Coronary artery (tissue), 2 donors: Measurements from ENCODE around the gene RAD50.

Experiments used
- DNase-seq: peaks from one replicate; pipeline ENCODE4 v3.0.0-alpha.2; 2017; ENCODE audit warnings: low spot score
- H3K27ac ChIP-seq, 2 donors: fragments of 200-600 bp; sonication (generic); one replicate each; pipeline ENCODE4 v1.5.1; 2016 to 2019
- H3K4me3 ChIP-seq: fragments of 200-600 bp; sonication (generic); 2 replicates; pipeline ENCODE4 v1.5.1; 2016; ENCODE audit warnings: mild to moderate bottlenecking, moderate library complexity
- CTCF ChIP-seq: fragments of 200-600 bp; sonication (generic); IDR thresholded peaks from one replicate; pipeline ENCODE4 v1.5.1; 2019; ENCODE audit warnings: antibody characterized with exemption

RAD50 gene

DNA sequence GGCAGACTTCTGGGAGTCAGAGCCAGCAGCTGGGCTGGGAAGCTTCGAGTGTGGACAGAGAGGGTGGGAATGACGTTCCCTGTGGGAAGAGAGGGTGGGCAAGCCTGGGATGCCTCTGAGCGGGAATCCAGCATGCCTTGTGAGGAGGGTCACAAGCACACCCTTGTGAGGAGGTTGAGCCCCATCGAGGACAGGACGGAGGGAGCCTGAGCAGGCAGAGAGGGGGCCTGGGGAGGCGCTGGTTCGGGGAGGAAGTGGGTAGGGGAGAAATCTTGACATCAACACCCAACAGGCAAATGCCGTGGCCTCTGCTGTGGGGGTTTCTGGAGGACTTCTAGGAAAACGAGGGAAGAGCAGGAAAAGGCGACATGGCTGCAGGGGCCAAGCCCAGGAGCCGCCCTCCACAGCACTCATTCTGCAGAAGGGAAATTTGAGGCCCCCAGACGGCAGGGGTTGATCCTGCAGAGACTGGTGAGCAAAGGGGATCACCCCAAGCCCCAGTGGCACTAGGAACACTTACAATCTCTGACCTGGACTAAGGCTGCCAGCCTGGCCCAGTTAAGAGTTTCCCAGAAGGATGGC is 100.1 kb downstream of the RAD50 start:
- H3K4me3 ChIP-seq = peak overlapping the region; percentile 74
- H3K27ac ChIP-seq = no peak overlapping the region
- no peak for TF ChIP-seq CTCF
- DNase-seq = peak; percentile 45

- no peak for TF ChIP-seq CTCF
- Histone ChIP-seq H3K4me3 (no peak within 1 kb of the TSS), H3K27ac (no peak within 1 kb of the TSS)
- DNase-seq = peak; percentile 49
Observed at GRCh38 chr5:132657676-132658380, 101.1 kb downstream of the RAD50 start, which contains the start of gene IL13. Gene IL13 (plus strand): TSS chr5:132658173. CDS start chr5:132658187, 14 bp downstream.

DNA sequence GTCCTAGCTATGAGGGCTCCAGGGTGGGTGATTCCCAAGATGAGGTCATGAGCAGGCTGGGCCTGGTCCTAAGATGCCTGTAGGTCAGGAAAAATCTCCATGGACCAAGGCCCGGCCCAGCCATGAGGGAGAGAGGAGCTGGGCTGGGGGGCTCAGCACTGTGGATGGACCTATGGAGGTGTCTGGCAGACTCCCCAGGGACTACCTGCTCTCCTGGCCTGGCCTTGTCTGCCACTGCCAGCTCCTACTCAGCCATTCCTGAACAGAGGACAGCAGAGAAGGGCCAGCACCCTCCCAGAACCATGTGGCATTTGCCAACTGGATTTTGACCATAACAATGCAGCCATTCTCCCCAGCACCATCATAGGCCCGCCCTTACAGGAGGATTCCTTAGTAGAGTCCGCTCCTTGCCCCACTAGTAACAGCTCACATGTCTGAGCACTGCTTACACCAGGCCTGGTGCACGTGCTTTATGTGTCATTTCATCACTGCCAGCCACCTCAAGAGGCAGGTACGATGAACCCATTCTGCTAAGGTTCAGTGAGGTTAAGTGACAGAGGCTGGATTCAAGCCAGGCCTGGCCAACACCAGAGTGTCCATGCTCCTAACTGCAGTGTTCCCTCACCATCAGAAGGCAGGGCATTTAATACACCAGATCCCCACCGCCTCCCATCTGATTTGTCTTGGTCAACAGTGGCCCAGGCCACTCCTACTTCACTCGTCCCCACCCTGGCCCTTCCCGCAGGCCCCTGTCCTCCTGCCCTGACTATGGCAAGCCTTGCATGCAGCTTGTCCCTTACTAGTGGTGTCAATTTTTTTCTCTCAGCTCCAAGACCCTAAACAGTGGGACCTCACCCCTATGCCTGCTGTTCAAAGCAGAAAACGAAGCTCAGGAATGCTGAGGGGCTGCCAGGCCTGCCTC is 101.9 kb downstream of the RAD50 start:
- H3K27ac ChIP-seq = no peak overlapping the region
- TF ChIP-seq CTCF = no peak
- H3K4me3 ChIP-seq = no peak overlapping the region
- DNase-seq = no peak

GRCh38 chr5:132659598-132660493 is 103.1 kb downstream of the RAD50 start:
- TF ChIP-seq CTCF = no peak
- no peak for DNase-seq
- no peak overlapping the region for H3K27ac ChIP-seq
- no peak overlapping the region for H3K4me3 ChIP-seq

GRCh38 chr5:132661231-132662003 is 104.6 kb downstream of the RAD50 start:
- TF ChIP-seq CTCF = no peak
- no peak overlapping the region for H3K27ac ChIP-seq
- no peak for DNase-seq
- no peak overlapping the region for H3K4me3 ChIP-seq

DNA sequence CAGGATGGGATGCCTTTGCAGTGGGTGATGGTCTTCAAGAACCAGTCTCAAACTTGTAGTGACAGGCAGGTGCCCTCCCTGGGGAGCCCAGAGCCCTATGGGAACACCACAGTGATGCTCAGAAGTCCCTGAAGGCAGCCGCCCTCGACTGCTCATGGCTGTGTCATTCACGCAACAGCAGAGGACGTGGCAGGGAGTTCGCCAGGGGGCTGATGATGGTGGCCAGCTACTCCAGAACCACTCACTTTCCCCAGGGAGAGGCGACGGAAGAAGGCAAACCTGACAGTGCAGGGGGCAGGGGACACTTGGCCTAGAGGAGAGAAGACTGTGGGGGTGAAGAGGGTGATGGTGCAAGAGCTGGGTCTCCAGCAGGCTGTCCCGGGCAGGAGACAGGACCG is 105.2 kb downstream of the RAD50 start:
- peak; percentile 64 for DNase-seq
- no peak overlapping the region for H3K27ac ChIP-seq
- TF ChIP-seq CTCF = no peak

More for the DNA sequence above, 105.2 kb downstream of the RAD50 start:
- no peak overlapping the region for H3K4me3 ChIP-seq
